Activated CD4-positive, alpha-beta memory T cell treated with anti-CD3 and anti-CD28 coated beads, Interleukin-2, amount 10 ng/mL, durations not matched to agents 7 days and 5 days (primary cell): ENCODE measurements around the gene SLC44A1. TPM values are rescaled to one million over a fixed set of nuclear protein-coding genes. Genes with fewer than 3 reads are reported as not detected.
"Not testable (repeated sequence)": the region's sequence is repeated elsewhere in the genome, so short reads cannot be mapped to it uniquely, and the experiment has no call there.

Source experiments
- CTCF ChIA-PET: fragments of 350-600 bp; sonication (Branson Sonifier 250); formaldehyde crosslinking; loops from one replicate; lab custom pipeline; 2021; ENCODE audit warnings: antibody characterized with exemption, inconsistent platforms; lab: Charles Lee
- POLR2A ChIA-PET: fragments of 350-600 bp; sonication (Branson Sonifier 250); formaldehyde crosslinking; loops from one replicate; lab custom pipeline; 2021; ENCODE audit warnings: antibody characterized with exemption; lab: Charles Lee
- DNase-seq: peaks from one replicate; pipeline ENCODE4 v3.0.0-alpha.2; 2020
- H3K27ac Mint-ChIP-seq: one replicate; pipeline ENCODE4 v1.8.0; 2021; ENCODE audit warnings: mild to moderate bottlenecking, mixed read lengths
- H3K27me3 Mint-ChIP-seq: one replicate; pipeline ENCODE4 v1.8.0; 2021; ENCODE audit warnings: mixed read lengths
- H3K36me3 Mint-ChIP-seq: one replicate; pipeline ENCODE4 v1.8.0; 2021; ENCODE audit warnings: low read depth, mixed read lengths
- H3K4me1 Mint-ChIP-seq: one replicate; pipeline ENCODE4 v1.8.0; 2021; ENCODE audit warnings: mixed read lengths
- H3K4me3 Mint-ChIP-seq: one replicate; pipeline ENCODE4 v1.8.0; 2021; ENCODE audit warnings: mild to moderate bottlenecking, mixed read lengths
- H3K9me3 Mint-ChIP-seq: one replicate; pipeline ENCODE4 v1.8.0; 2021; ENCODE audit warnings: mixed read lengths
- total RNA-seq, 2 experiments: library from RNA; stranded (reverse); gene quantifications; one replicate each; pipeline ENCODE4 v1.2.3, GENCODE V29; 2021

Gene SLC44A1
- total RNA-seq, 2 experiments from 2014 or later: 9.5 to 10.2 TPM

DNA sequence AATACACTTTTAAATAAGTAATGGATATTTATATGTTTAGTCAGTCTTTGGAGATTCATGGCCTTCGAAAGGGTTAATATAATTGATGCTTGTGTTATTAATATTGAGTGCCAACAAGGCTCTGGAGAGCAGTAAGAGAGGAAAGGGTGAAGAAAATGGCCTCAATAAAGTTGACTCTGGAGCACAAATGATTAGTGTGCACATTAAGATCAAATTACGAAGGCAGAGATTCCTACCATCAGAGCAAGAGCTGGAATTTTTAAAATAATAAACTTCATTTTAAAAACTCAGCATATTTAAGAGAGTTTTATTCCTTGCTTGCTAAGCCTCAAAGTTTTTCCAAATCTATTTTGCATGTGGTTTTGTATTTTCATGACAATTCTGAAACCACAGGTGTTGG is 14.8 kb downstream of the SLC44A1 start:
- peaks cover 3% of the 10 kb centered on the region for H3K9me3 Mint-ChIP-seq
- peaks cover 3% of the 10 kb centered on the region for H3K36me3 Mint-ChIP-seq

DNA sequence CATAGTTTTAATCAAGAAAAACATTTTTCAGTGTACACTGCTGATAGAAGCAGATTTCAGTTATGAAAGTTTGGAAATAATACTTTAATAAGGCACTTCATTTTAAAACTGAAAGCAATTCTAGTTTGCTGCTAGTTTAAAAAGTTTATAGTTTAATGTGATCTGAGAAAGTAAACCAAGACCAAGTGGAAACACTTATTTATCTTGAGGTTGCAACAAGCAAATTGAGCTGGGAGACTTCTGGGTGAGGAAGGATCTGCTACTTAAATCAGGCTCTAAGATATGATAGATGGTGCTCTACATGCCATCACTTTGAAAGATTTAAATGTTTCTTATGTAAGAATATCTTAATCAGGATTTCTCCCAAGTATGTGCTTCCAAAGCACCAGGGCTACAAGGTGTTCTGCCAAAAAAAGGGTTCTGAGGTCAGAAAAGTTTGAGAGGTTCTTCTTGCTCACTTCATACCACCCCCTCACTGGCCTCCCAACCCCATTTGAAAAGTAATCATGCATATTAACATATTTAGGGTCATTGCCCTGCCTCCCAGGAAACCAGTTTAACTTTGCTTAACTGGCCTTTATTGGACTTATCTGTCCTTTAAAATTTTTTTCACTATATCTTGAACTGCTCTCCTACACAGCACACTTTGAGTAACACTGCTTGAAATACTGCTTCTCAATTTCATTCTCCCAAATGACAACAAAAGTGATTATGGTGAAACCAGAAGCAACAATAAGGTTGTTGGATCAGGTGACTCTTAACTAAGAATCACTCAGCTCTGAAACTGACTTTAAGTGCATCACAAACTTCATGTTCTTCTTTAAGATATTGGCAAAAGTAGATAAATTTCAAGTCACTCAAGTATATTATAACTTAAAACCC is 15.5 kb downstream of the SLC44A1 start:
- Mint-ChIP-seq H3K9me3 (peaks cover 3% of the 10 kb centered on the region), H3K4me3 (no peak overlapping the region), H3K36me3 (peaks cover 6% of the 10 kb centered on the region), H3K27ac (no peak overlapping the region), H3K4me1 (peaks cover 43% of the 10 kb centered on the region), H3K27me3 (no peaks in the 10 kb centered on the region)
- ChIA-PET POLR2A (no interaction called here), CTCF (interaction anchor here (0.7 to 1.4 kb wide), 2 partner anchors 13 to 15 kb away, joined by 3 read pairs; partner anchors contain the start of gene SLC44A1)
- DNase-seq: no peak

More for the DNA sequence above, 14.8 kb downstream of the SLC44A1 start:
- H3K27ac Mint-ChIP-seq: no peak overlapping the region
- no peak for DNase-seq
- peaks cover 38% of the 10 kb centered on the region for H3K4me1 Mint-ChIP-seq
- ChIA-PET CTCF (interaction anchor here (1.4 kb wide), 1 partner anchor 15 kb away, joined by 3 read pairs; the partner anchor contains the start of gene SLC44A1), POLR2A (no interaction called here)
- no peak overlapping the region for H3K4me3 Mint-ChIP-seq
- H3K27me3 Mint-ChIP-seq: no peaks in the 10 kb centered on the region

DNA sequence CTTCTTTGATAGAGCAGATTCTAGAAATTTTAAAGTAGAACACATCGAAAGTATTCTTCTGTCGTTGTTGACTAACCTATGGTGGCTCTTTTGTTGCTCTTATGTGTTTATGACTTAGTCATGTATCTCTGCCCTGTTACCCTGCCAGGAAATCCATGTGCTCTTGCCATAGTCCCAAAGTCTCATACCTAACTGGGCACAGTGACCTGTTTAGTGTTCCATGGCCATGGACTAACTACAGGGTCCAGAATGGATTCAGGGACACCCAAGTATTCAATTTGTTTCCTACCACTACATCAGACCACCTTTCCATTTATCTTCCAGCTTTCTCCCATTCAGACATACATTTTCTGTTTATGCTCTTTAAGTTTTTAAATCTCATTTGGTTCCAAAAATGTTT is 18.0 kb downstream of the SLC44A1 start:
- ChIA-PET POLR2A (interaction anchor here (1.1 kb wide), 1 partner anchor 18 kb away, joined by 3 read pairs; the partner anchor contains the start of gene SLC44A1), CTCF (interaction anchor here (0.6 to 2.2 kb wide), 2 partner anchors 9 to 156 kb away, joined by 4 to 5 read pairs; no protein-coding TSS in a partner anchor)
- Mint-ChIP-seq H3K9me3 (peaks cover 6% of the 10 kb centered on the region), H3K27me3 (no peaks in the 10 kb centered on the region), H3K36me3 (peaks cover 10% of the 10 kb centered on the region), H3K27ac (no peak overlapping the region), H3K4me3 (no peak overlapping the region), H3K4me1 (peaks cover 40% of the 10 kb centered on the region)
- no peak for DNase-seq

DNA sequence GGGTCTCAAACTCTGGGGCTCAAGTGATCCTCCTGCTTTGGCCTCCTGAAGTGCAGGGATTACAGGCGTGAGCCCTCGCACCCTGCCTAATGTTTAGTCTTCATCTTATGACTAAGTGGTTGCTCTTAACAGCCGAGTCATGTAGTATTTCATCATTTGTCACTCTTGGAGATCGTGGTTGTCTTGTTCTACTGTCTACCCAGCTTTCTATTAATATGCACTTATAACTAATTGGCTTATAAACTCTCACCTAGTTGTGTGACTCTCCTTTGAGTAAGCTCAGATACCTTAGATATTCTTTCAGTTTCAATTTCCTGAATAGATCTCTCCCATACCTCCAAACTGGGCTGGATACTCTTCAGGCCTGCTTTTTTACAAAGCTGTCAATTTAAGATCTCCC is 19.9 kb downstream of the SLC44A1 start:
- H3K4me1 Mint-ChIP-seq: peaks cover 27% of the 10 kb centered on the region
- H3K27me3 Mint-ChIP-seq: no peaks in the 10 kb centered on the region
- POLR2A ChIA-PET: interaction anchor here (0.6 kb wide), 1 partner anchor 334 kb away, joined by 3 read pairs; no protein-coding TSS in a partner anchor
- CTCF ChIA-PET: interaction anchor here (0.9 kb wide), 1 partner anchor 11 kb away, joined by 3 read pairs; no protein-coding TSS in a partner anchor
- DNase-seq: no peak
- H3K4me3 Mint-ChIP-seq: peak overlapping the region; percentile 3
- peaks cover 10% of the 10 kb centered on the region for H3K36me3 Mint-ChIP-seq
- H3K9me3 Mint-ChIP-seq: peaks cover 6% of the 10 kb centered on the region
- no peak overlapping the region for H3K27ac Mint-ChIP-seq

DNA sequence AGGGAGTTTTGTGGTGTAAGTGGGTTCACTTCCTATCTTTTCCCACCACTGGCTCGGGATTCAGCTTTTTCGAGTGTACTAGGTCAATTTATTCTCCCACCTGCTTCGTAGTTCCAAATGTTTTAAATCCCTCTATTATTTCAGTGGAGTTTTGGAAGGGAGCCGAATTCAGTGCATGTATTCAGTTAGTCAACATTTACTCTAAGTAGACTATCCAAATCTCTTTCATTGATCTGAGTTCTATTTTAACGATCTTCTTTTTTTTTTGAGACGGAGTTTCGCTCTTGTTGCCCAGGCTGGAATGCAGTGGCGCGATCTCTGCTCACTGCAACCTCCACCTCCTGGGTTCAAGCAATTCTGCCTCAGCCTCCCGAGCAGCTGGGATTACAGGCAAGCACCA is 23.8 kb downstream of the SLC44A1 start:
- CTCF ChIA-PET, H3K36me3 Mint-ChIP-seq: not testable (repeated sequence)

DNA sequence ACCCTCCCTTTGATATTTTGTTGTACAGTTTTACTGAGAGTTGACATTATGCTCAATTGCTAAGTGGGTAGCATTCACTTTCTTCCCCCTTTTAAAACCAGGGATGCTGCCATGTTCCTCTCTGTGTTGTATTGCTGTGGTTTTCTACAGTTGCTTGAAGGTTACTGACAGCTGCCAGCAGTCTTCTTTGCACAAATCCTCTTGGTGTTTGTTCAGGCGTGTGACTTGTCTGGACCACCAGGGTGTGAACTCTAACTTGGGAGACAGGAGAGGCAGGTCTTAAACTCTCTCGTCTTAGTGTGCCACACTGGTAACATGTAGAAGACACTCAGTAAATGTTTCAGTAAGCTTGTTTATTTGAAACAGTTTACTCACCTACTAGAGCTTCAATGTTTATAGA is 25.1 kb downstream of the SLC44A1 start:
- no peaks in the 10 kb centered on the region for H3K27me3 Mint-ChIP-seq
- H3K36me3 Mint-ChIP-seq: peaks cover 4% of the 10 kb centered on the region
- CTCF ChIA-PET: no interaction called here
- H3K27ac Mint-ChIP-seq: no peak overlapping the region
- H3K4me3 Mint-ChIP-seq: no peak overlapping the region
- POLR2A ChIA-PET: no interaction called here
- H3K4me1 Mint-ChIP-seq: peaks cover 5% of the 10 kb centered on the region
- peaks cover 3% of the 10 kb centered on the region for H3K9me3 Mint-ChIP-seq
- DNase-seq: no peak

More for the DNA sequence above, 23.8 kb downstream of the SLC44A1 start:
- H3K9me3 Mint-ChIP-seq, POLR2A ChIA-PET, H3K27ac Mint-ChIP-seq, H3K4me3 Mint-ChIP-seq, H3K27me3 Mint-ChIP-seq, DNase-seq: not testable (repeated sequence)
- H3K4me1 Mint-ChIP-seq: peaks cover 14% of the 10 kb centered on the region

DNA sequence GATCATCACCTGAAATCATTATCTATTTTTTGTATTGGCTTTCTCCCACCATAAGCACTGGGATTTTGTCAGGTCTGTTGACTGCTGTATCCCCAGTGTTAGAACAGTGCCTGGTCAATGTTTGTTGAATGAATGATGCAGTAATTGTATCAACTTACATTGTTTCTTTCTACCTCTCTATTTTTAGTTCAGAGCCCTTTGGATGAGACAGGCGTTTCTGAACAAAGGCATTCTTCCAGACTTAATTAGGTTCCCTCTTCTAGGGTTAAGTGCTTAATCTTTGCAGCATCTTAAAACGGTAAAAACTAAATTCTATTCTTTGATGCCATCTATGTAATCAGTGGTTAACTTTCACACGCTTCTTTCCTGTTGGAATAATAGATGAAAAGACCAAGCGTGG is 26.3 kb downstream of the SLC44A1 start:
- H3K4me1 Mint-ChIP-seq: peaks cover 5% of the 10 kb centered on the region

DNA sequence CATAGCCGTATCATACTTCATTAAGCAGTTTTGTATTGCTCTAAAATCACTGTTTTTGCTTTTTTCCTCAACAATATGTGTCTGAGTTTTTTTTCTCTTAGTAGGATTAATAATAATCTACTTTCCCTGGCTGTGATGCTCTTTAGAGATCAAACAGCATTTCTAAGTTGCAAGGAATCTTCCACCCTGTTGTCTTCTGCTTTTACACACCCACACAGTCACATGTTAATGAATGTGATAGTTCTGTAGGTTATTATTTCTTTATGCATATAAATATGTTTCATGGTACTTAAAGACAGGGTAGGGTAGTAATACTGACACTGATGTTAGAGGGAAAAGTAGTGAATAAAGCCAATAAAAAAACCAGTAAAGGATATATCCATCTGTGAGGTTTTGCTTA is 29.3 kb downstream of the SLC44A1 start:
- no peak overlapping the region for H3K4me3 Mint-ChIP-seq
- ChIA-PET POLR2A (no interaction called here), CTCF (no interaction called here)
- H3K27me3 Mint-ChIP-seq: no peaks in the 10 kb centered on the region
- H3K36me3 Mint-ChIP-seq: no peaks in the 10 kb centered on the region
- DNase-seq: no peak
- no peaks in the 10 kb centered on the region for H3K9me3 Mint-ChIP-seq
- H3K4me1 Mint-ChIP-seq: peaks cover 12% of the 10 kb centered on the region
- H3K27ac Mint-ChIP-seq: no peak overlapping the region

More for the DNA sequence above, 26.3 kb downstream of the SLC44A1 start:
- Mint-ChIP-seq H3K9me3 (no peaks in the 10 kb centered on the region), H3K4me3 (no peak overlapping the region), H3K36me3 (no peaks in the 10 kb centered on the region), H3K27me3 (no peaks in the 10 kb centered on the region), H3K27ac (no peak overlapping the region)
- POLR2A ChIA-PET: no interaction called here
- no peak for DNase-seq
- CTCF ChIA-PET: no interaction called here

DNA sequence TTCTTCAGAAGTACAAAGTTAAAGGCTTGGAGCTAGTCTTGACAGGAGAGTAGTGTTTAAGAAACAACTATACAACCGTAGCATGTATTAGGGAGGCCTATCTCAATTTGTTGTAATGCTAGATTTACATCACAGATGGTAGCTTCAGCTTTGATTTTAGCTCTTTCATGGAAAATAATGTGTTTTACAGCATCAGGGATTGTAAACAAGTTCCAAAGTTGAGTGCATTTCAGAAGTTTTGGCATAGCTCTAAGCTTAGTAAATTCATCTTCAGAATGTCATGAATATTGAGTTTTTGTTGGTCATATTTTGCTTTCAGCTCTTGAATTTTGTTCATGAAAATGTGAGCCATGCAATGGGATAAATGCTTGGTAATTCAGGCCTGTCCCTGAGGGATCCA is 30.7 kb downstream of the SLC44A1 start:
- peaks cover 12% of the 10 kb centered on the region for H3K4me1 Mint-ChIP-seq
- ChIA-PET POLR2A (no interaction called here), CTCF (interaction anchor here (0.7 kb wide), 3 partner anchors 30 to 1065 kb away, joined by 3 to 4 read pairs (median 3); partner anchors contain the start of gene SLC44A1)
- H3K27ac Mint-ChIP-seq: no peak overlapping the region
- no peak for DNase-seq
- H3K9me3 Mint-ChIP-seq: no peaks in the 10 kb centered on the region
- no peak overlapping the region for H3K4me3 Mint-ChIP-seq
- H3K36me3 Mint-ChIP-seq: no peaks in the 10 kb centered on the region
- H3K27me3 Mint-ChIP-seq: no peaks in the 10 kb centered on the region

DNA sequence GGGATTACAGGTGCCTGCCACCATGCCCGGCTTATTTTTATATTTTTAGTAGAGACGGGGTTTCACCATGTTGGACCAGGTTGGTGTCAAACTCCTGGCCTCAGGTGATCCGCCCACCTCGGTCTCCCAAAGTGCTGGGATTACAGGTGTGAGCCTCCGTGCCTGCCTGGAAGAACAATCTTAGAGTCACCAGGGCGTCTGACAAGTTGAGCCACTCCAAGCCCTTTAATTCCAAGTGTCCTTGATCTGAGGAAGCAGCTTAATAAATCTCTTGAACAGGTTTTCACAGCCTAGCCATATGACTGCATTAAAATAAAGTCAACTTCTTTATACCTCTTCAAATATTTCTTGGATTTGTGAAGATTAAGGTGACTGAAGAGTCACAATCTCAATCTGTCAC is 31.5 kb downstream of the SLC44A1 start:
- no peaks in the 10 kb centered on the region for H3K27me3 Mint-ChIP-seq
- no peak overlapping the region for H3K27ac Mint-ChIP-seq
- ChIA-PET CTCF (no interaction called here), POLR2A (no interaction called here)
- no peak for DNase-seq
- peaks cover 12% of the 10 kb centered on the region for H3K4me1 Mint-ChIP-seq
- no peaks in the 10 kb centered on the region for H3K36me3 Mint-ChIP-seq
- H3K9me3 Mint-ChIP-seq: no peaks in the 10 kb centered on the region
- H3K4me3 Mint-ChIP-seq: no peak overlapping the region

DNA sequence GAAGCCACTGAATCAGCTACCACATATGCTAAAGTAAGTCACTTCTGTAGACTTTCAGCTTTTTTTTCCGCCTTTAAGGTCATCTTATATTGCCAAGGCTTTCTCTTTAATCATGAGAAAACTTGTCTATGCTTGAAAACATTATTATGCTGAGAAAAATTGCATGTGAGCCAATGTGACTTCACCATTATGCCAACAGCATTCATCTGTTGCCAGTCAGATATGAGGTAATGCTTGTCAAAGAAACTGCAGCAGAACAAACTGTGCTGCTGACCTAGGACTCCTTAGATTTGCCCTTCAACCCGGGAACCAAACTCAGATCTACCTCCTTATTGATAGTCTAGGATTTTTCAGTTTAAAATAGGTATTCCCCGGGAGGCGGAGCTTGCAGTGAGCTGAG is 34.3 kb downstream of the SLC44A1 start:
- Mint-ChIP-seq H3K36me3 (no peaks in the 10 kb centered on the region), H3K4me1 (peaks cover 14% of the 10 kb centered on the region), H3K9me3 (no peaks in the 10 kb centered on the region), H3K27me3 (no peaks in the 10 kb centered on the region), H3K4me3 (no peak overlapping the region), H3K27ac (no peak overlapping the region)
- DNase-seq: no peak
- ChIA-PET POLR2A (no interaction called here), CTCF (interaction anchor here (0.6 kb wide), 2 partner anchors 415 to 1142 kb away, joined by 3 read pairs; no protein-coding TSS in a partner anchor)

DNA sequence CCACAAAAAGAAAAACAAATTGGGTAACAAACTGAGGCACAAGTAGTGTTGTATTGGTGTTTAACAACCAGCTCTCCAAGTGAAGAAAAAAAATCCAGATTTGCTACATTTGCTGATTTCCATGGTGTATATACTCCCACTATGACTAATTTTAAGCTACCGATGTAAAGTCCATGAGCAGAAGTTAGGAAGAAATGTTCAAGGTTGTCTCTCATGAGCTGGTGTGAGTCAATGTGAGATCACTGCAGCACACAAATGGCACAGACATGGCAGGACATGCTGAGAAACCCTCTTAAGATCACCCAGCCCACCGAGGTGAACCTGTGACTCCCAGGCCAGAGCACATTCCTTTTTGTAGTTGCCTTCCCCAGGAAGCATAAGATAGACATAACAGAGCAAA is 36.2 kb downstream of the SLC44A1 start:
- no peaks in the 10 kb centered on the region for H3K27me3 Mint-ChIP-seq

DNA sequence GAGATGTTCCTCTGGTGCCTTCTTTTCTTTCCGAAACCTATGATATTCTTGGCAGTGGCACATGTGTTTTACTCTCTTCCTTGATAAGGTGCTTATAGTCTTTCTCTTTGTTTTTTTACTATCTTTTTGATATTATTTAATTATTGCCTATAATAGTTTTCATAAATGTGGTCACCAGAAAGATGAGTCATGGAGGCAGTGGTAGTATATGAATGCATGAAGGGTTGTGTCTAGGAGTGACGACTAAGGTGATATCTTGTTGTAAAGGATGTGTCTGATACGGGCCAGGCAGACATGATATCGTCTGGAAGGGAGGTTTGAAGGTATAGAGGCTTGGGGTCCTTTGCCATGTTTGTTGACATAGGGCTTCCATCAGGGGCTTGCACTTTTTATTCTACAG is 36.8 kb downstream of the SLC44A1 start:
- no peaks in the 10 kb centered on the region for H3K36me3 Mint-ChIP-seq
- H3K4me3 Mint-ChIP-seq: no peak overlapping the region
- H3K9me3 Mint-ChIP-seq: no peaks in the 10 kb centered on the region
- POLR2A ChIA-PET: no interaction called here
- H3K27me3 Mint-ChIP-seq: no peaks in the 10 kb centered on the region
- no peak for DNase-seq
- H3K27ac Mint-ChIP-seq: no peak overlapping the region
- peaks cover 8% of the 10 kb centered on the region for H3K4me1 Mint-ChIP-seq
- CTCF ChIA-PET: interaction anchor here (1.2 kb wide), 1 partner anchor 12 kb away, joined by 3 read pairs; no protein-coding TSS in a partner anchor

More for the DNA sequence above, 36.2 kb downstream of the SLC44A1 start:
- ChIA-PET CTCF (interaction anchor here (1.2 kb wide), 1 partner anchor 12 kb away, joined by 3 read pairs; no protein-coding TSS in a partner anchor), POLR2A (no interaction called here)
- no peaks in the 10 kb centered on the region for H3K9me3 Mint-ChIP-seq
- DNase-seq: no peak
- peaks cover 11% of the 10 kb centered on the region for H3K4me1 Mint-ChIP-seq
- no peak overlapping the region for H3K4me3 Mint-ChIP-seq
- no peaks in the 10 kb centered on the region for H3K36me3 Mint-ChIP-seq
- no peak overlapping the region for H3K27ac Mint-ChIP-seq
